ENCODE data around the gene ZNF521.

GRCh38 chr18:25352629-25353005, 651 bp upstream of the ZNF521 start:
- TF ChIP-seq POLR2A (IDR thresholded peaks at IDR 0.05), result no peak
- TF ChIP-seq, protein P1, sequence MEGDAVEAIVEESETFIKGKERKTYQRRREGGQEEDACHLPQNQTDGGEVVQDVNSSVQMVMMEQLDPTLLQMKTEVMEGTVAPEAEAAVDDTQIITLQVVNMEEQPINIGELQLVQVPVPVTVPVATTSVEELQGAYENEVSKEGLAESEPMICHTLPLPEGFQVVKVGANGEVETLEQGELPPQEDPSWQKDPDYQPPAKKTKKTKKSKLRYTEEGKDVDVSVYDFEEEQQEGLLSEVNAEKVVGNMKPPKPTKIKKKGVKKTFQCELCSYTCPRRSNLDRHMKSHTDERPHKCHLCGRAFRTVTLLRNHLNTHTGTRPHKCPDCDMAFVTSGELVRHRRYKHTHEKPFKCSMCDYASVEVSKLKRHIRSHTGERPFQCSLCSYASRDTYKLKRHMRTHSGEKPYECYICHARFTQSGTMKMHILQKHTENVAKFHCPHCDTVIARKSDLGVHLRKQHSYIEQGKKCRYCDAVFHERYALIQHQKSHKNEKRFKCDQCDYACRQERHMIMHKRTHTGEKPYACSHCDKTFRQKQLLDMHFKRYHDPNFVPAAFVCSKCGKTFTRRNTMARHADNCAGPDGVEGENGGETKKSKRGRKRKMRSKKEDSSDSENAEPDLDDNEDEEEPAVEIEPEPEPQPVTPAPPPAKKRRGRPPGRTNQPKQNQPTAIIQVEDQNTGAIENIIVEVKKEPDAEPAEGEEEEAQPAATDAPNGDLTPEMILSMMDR (IDR thresholded peaks at IDR 0.05), result no peak

Data from thyroid gland (tissue), 4 donors.